DOHH2 (cell line): Measurements from ENCODE around the gene DLGAP1.

ENCODE experiments used
- CTCF ChIP-seq: fragments of 200-600 bp; sonication (generic); IDR thresholded peaks from one replicate; pipeline ENCODE4 v1.5.1; 2014; ENCODE audit warnings: antibody characterized with exemption, mild to moderate bottlenecking, low read depth, low read length; ENCODE audit not compliant: poor library complexity, severe bottlenecking
- EZH2phosphoT487 ChIP-seq: fragments of 200-600 bp; sonication (generic); IDR thresholded peaks from 2 replicates; pipeline ENCODE4 v1.6.1; 2017; ENCODE audit warnings: borderline replicate concordance, mild to moderate bottlenecking, antibody characterized with exemption, low read length, moderate library complexity, mixed read lengths

- no peak for TF ChIP-seq CTCF
- TF ChIP-seq EZH2phosphoT487: no peak
These were observed 119.7 kb downstream of the DLGAP1 start for GRCh38 chr18:4335386-4335785.
